BLaER1 treated with 17β-estradiol and CSF1 and Interleukin-3, amounts not matched to agents 10 nM and 100 nM (cell line): ENCODE results near the gene FIGN.

Experiments
- H3K27ac ChIP-seq, 11 experiments: shearing (Covaris generic); formaldehyde crosslinking; 2 replicates each; pipeline ENCODE4 v1.8.1; 2022
- H3K27me3 ChIP-seq, 11 experiments: shearing (Covaris generic); formaldehyde crosslinking; 2 replicates each; pipeline ENCODE4 v1.8.1; 2022
- H3K36me3 ChIP-seq, 11 experiments: shearing (Covaris generic); formaldehyde crosslinking; 2 replicates each; pipeline ENCODE4 v1.8.1; 2022
- H3K4me1 ChIP-seq, 10 experiments: shearing (Covaris generic); formaldehyde crosslinking; 2 replicates each; pipeline ENCODE4 v1.8.1; 2022
- H3K4me2 ChIP-seq, 11 experiments: shearing (Covaris generic); formaldehyde crosslinking; 2 replicates each; pipeline ENCODE4 v1.8.1; 2022
- H3K4me3 ChIP-seq, 10 experiments: shearing (Covaris generic); formaldehyde crosslinking; 2 replicates each; pipeline ENCODE4 v1.8.1; 2022
- H3K9ac ChIP-seq, 11 experiments: shearing (Covaris generic); formaldehyde crosslinking; 2 replicates each; pipeline ENCODE4 v1.8.1; 2022
- H3K9me3 ChIP-seq, 11 experiments: shearing (Covaris generic); formaldehyde crosslinking; replicated peaks in 1 of 11; 2 replicates each; pipeline ENCODE4 v1.8.1; 2022
- H4K20me1 ChIP-seq, 11 experiments: shearing (Covaris generic); formaldehyde crosslinking; 2 replicates each; pipeline ENCODE4 v1.8.1; 2022
- Cebpa-rat ChIP-seq, 11 experiments: shearing (Covaris generic); IDR thresholded peaks; 2 replicates each; pipeline ENCODE4 v1.8.1; 2022

Gene FIGN

DNA sequence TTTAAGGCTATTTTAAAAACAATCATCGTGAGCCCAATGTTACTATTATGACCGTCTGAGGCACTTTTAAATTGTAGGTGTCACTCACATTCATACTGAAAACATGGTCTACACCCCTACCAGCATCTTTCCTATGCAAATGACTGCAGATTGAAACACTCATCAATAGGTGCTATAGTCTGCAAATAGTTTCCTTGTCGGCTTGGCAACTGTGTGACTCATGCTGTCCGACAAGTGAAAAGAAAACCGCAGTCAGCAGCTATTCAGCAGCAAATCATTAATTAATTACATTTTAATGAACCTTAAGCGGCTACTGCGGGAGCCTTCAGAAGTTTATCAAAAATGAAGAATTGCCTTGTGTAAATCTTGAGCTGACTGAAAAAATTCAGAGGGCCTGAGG lies 134.4 kb downstream of the FIGN start:
- Histone ChIP-seq H3K9me3 (no peaks in the 10 kb centered on the region), H3K36me3 (no peaks in the 10 kb centered on the region), H3K4me3 (no peak overlapping the region), H3K27me3 (no peaks in the 10 kb centered on the region), H3K27ac (no peak overlapping the region), H4K20me1 (no peaks in the 10 kb centered on the region), H3K4me1 (no peaks in the 10 kb centered on the region), H3K9ac (no peak overlapping the region), H3K4me2 (no peak overlapping the region)
- no peak for TF ChIP-seq Cebpa-rat (IDR thresholded peaks at IDR 0.05)

GRCh38 chr2:163600801-163601200 lies 135.0 kb downstream of the FIGN start:
- TF ChIP-seq Cebpa-rat (IDR thresholded peaks at IDR 0.05) = no peak
- H3K4me1 ChIP-seq = no peaks in the 10 kb centered on the region
- no peaks in the 10 kb centered on the region for H3K36me3 ChIP-seq
- no peak overlapping the region for H3K4me3 ChIP-seq
- no peaks in the 10 kb centered on the region for H3K27me3 ChIP-seq
- no peaks in the 10 kb centered on the region for H3K9me3 ChIP-seq
- H3K9ac ChIP-seq = no peak overlapping the region
- H4K20me1 ChIP-seq = no peaks in the 10 kb centered on the region
- no peak overlapping the region for H3K27ac ChIP-seq
- no peak overlapping the region for H3K4me2 ChIP-seq

DNA sequence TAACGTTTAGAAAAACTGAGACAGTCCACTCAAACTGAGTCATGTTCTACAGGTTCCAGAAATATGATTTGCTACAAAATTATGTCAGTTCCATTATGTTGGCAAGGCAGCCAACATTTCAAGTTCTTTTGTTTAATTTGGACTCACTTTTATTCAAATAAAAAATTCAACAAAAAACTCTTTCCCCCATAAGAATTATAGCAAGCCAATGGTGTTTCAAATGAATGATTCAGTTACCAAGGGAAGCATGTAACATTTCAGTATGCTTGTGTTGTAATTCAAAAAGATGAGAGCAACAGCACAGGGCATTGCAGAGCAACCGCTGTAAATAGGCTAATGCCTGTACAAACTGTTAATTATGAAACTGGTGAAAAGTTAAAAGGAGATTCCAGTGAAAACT lies 140.8 kb downstream of the FIGN start:
- Histone ChIP-seq H3K4me3 (no peak overlapping the region), H3K27me3 (no peaks in the 10 kb centered on the region), H3K4me1 (no peaks in the 10 kb centered on the region), H3K27ac (no peak overlapping the region), H3K9me3 (no peaks in the 10 kb centered on the region), H3K36me3 (no peaks in the 10 kb centered on the region), H3K4me2 (no peak overlapping the region), H4K20me1 (no peaks in the 10 kb centered on the region), H3K9ac (no peak overlapping the region)
- no peak for TF ChIP-seq Cebpa-rat (IDR thresholded peaks at IDR 0.05)

DNA sequence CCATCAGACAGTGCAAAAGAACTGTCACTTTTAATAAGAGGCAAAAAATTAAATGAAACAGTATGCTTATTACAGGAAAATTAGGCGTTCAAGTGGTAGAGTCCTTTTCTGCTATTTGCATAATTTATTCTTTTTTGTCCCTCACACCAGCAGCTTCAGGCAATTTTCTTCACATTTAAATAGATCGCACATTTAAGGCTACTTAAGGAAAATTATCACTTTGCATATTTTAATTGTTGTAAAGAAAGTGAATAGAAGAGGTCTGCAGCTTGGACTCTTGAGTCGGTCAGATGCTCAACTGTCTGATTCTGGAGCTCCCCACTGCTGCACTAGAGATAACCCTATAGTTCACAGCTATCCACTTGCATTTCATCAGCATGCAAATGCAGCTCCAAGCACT lies 141.3 kb downstream of the FIGN start:
- Histone ChIP-seq H3K27me3 (no peaks in the 10 kb centered on the region), H3K27ac (no peak overlapping the region), H3K4me1 (no peaks in the 10 kb centered on the region), H3K36me3 (no peaks in the 10 kb centered on the region), H3K9me3 (no peaks in the 10 kb centered on the region), H4K20me1 (no peaks in the 10 kb centered on the region), H3K4me3 (no peak overlapping the region), H3K4me2 (no peak overlapping the region), H3K9ac (no peak overlapping the region)
- no peak for TF ChIP-seq Cebpa-rat (IDR thresholded peaks at IDR 0.05)

GRCh38 chr2:163593982-163594381 lies 141.8 kb downstream of the FIGN start:
- no peak for TF ChIP-seq Cebpa-rat (IDR thresholded peaks at IDR 0.05)
- Histone ChIP-seq H3K27ac (no peak overlapping the region), H3K27me3 (no peaks in the 10 kb centered on the region), H3K4me2 (no peak overlapping the region), H3K4me3 (no peak overlapping the region), H3K9me3 (no peaks in the 10 kb centered on the region), H3K36me3 (no peaks in the 10 kb centered on the region), H4K20me1 (no peaks in the 10 kb centered on the region), H3K9ac (no peak overlapping the region), H3K4me1 (no peaks in the 10 kb centered on the region)

DNA sequence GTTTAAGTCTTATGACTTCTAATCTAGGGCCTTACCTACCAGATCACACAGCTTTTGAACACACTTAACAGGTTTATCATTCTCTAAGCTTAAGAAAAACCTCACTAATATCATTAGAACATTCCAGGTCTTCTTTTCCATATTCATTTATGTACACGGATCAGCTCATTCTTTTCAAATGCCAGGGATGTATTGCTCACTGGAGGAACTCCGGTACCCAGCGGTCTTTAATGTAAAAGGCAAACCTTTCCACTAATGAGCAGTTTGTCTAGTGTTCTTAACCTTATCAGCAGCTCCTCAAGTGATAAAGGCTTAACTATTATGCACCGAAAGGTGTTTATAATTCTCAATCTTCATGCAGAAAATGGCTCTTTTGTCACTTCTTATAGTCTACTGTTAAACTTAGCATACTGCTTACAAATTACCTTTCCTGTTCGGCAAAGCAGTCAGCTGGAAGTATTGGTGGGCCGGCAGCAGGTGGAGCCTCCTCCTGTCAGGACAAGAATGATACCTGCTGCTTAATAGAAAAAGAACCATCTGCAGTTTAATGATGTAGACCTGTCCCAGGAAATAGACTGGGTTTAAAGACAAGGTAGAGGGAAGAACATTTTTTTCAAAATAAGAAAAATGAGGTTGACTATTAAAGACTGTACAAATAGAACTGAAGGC lies 142.7 kb downstream of the FIGN start:
- no peaks in the 10 kb centered on the region for H3K9me3 ChIP-seq
- no peak overlapping the region for H3K4me2 ChIP-seq
- no peak overlapping the region for H3K9ac ChIP-seq
- no peaks in the 10 kb centered on the region for H3K36me3 ChIP-seq
- H3K27me3 ChIP-seq = no peaks in the 10 kb centered on the region
- no peak overlapping the region for H3K4me3 ChIP-seq
- no peak overlapping the region for H3K27ac ChIP-seq
- TF ChIP-seq Cebpa-rat (IDR thresholded peaks at IDR 0.05) = no peak
- no peaks in the 10 kb centered on the region for H3K4me1 ChIP-seq
- H4K20me1 ChIP-seq = no peaks in the 10 kb centered on the region; a peak in 1 of 22 replicates

- H3K4me3 ChIP-seq = no peak overlapping the region
- no peaks in the 10 kb centered on the region for H3K9me3 ChIP-seq
- H4K20me1 ChIP-seq = no peaks in the 10 kb centered on the region; a peak in 1 of 22 replicates
- no peaks in the 10 kb centered on the region for H3K4me1 ChIP-seq
- H3K27me3 ChIP-seq = no peaks in the 10 kb centered on the region
- no peak overlapping the region for H3K27ac ChIP-seq
- no peak overlapping the region for H3K4me2 ChIP-seq
- H3K36me3 ChIP-seq = no peaks in the 10 kb centered on the region
- no peak for TF ChIP-seq Cebpa-rat (IDR thresholded peaks at IDR 0.05)
- H3K9ac ChIP-seq = no peak overlapping the region
Observed at GRCh38 chr2:163591461-163591860, 144.3 kb downstream of the FIGN start.

GRCh38 chr2:163580757-163581156 lies 155.1 kb downstream of the FIGN start:
- no peaks in the 10 kb centered on the region for H4K20me1 ChIP-seq
- no peak overlapping the region for H3K27ac ChIP-seq
- H3K36me3 ChIP-seq = no peaks in the 10 kb centered on the region
- H3K9ac ChIP-seq = no peak overlapping the region
- no peak overlapping the region for H3K4me2 ChIP-seq
- no peaks in the 10 kb centered on the region for H3K4me1 ChIP-seq
- no peaks in the 10 kb centered on the region for H3K9me3 ChIP-seq
- 0 out of 22 replicates have a peak, but pooled peaks of 1 of the 11 experiments have one; percentile 25 for TF ChIP-seq Cebpa-rat (IDR thresholded peaks at IDR 0.05)
- H3K27me3 ChIP-seq = no peaks in the 10 kb centered on the region
- H3K4me3 ChIP-seq = no peak overlapping the region

GRCh38 chr2:163574309-163574708 lies 161.5 kb downstream of the FIGN start:
- H3K27me3 ChIP-seq = no peaks in the 10 kb centered on the region
- H4K20me1 ChIP-seq = no peaks in the 10 kb centered on the region
- no peak for TF ChIP-seq Cebpa-rat (IDR thresholded peaks at IDR 0.05)
- H3K36me3 ChIP-seq = no peaks in the 10 kb centered on the region
- no peak overlapping the region for H3K27ac ChIP-seq
- no peak overlapping the region for H3K4me3 ChIP-seq
- no peak overlapping the region for H3K4me2 ChIP-seq
- no peaks in the 10 kb centered on the region for H3K4me1 ChIP-seq
- no peak overlapping the region for H3K9ac ChIP-seq
- H3K9me3 ChIP-seq = no peaks in the 10 kb centered on the region

- Histone ChIP-seq H3K4me3 (no peak overlapping the region), H3K36me3 (no peaks in the 10 kb centered on the region), H3K9me3 (no peaks in the 10 kb centered on the region), H3K27me3 (no peaks in the 10 kb centered on the region), H3K27ac (no peak overlapping the region), H4K20me1 (no peaks in the 10 kb centered on the region), H3K4me1 (no peaks in the 10 kb centered on the region), H3K9ac (no peak overlapping the region), H3K4me2 (no peak overlapping the region)
- TF ChIP-seq Cebpa-rat (IDR thresholded peaks at IDR 0.05) = no peak
Observed at GRCh38 chr2:163573652-163574051, 162.2 kb downstream of the FIGN start.
